ENCODE data around the gene MPRIP. TPM values are rescaled to one million over a fixed set of nuclear protein-coding genes. Genes with fewer than 3 reads are reported as not detected.

MPRIP gene
- total RNA-seq, 1 experiment from 2014 or later, result 199 TPM

DNA sequence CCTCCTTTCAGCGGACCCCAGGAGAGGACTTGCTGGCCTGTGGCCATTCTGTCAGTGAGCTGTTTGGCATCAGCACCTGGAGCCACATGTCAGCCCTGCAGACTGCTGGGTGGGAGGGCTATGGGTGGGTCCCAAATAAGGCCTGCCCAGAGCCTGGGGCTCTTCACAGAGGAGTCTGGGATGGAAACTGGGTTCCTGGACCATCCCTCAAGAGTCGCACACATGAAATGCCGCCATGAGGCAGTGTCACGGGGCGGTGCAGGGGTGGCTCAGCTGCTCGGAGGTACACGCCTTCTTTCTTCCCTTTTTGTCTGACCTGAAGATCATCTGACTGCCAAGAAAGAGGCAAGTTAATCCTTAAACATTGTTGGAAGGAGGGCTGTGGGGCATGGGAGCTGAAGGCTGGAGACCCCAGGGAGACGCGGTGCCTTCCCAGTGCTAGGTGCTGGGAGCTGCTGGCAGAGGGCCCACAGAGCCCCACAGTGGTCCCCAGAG lies 14.8 kb downstream of the MPRIP start:
- H3K4me3 ChIP-seq, result no peak overlapping the region
- no peak for DNase-seq (ENCODE audit: low read depth in 1 of 2, low spot score in 2 of 2)
- H3K9me3 ChIP-seq (replicated peaks), result no peaks in the 10 kb centered on the region
- H3K4me1 ChIP-seq (replicated peaks), result peaks cover 70% of the 10 kb centered on the region
- H3K27me3 ChIP-seq (replicated peaks), result no peaks in the 10 kb centered on the region
- H3K36me3 ChIP-seq, result peaks cover 80% of the 10 kb centered on the region
- peak overlapping the region; percentile 92; the same call in 1 of the 2 replicates for H3K27ac ChIP-seq

GRCh38 chr17:17058304-17058703 lies 16.0 kb downstream of the MPRIP start:
- Histone ChIP-seq H3K4me3 (no peak overlapping the region), H3K9me3 (replicated peaks) (no peaks in the 10 kb centered on the region), H3K36me3 (peaks cover 81% of the 10 kb centered on the region), H3K27ac (no peak overlapping the region), H3K27me3 (replicated peaks) (no peaks in the 10 kb centered on the region), H3K4me1 (replicated peaks) (peaks cover 70% of the 10 kb centered on the region)
- no peak for DNase-seq (ENCODE audit: low read depth in 1 of 2, low spot score in 2 of 2)

GRCh38 chr17:17059301-17059890 lies 17.1 kb downstream of the MPRIP start:
- Histone ChIP-seq H3K27me3 (replicated peaks) (no peaks in the 10 kb centered on the region), H3K4me3 (no peak overlapping the region), H3K9me3 (replicated peaks) (no peaks in the 10 kb centered on the region), H3K27ac (no peak overlapping the region), H3K36me3 (peaks cover 78% of the 10 kb centered on the region), H3K4me1 (replicated peaks) (peaks cover 70% of the 10 kb centered on the region)
- DNase-seq (ENCODE audit: low read depth in 1 of 2, low spot score in 2 of 2), result no peak

DNA sequence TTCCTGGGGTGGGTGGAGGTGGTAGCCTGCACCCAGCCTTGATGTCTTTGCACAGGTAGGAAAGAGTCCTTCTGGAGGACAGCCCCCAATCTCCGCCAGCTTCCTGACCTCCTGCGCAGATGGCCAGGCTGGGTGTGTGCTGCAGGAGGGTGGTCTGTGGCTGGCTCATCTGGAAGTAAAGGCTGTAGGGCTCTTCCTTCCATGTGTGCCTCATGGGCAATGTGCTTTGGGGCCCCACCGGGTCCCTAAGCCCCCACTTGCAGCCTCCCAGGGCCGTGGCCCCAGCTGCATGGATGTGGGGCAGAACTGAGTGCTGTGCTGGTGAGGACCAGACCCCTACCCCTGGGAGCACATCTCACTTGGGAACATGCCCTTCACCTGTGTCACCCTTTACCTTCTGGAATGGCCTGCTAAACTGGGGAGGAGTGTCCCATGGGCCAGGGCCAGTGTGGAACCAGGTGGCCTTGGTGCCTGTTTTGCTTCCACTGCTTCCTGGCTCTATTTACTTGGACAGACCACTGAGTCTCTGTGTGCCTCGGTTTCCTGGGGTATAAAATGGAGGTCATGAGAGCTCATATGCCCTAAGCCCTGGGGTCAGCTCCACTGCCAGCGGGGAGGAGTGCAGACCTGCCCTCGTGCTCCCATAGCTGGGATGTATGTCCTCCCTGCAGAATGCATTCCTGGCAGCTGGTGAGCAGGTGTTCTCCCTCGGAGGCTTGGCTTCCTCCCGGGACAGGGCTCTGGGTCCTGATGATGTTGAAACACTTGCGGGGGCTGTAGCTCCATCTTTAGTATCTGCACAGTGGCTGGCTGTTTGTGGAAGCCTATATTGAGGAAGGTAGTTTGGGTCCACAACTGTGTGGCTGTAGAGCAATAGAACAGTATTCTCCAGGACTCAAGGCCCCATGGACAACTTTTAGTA lies 18.0 kb downstream of the MPRIP start:
- no peak for DNase-seq (ENCODE audit: low read depth in 1 of 2, low spot score in 2 of 2)
- no peak overlapping the region for H3K4me3 ChIP-seq
- H3K9me3 ChIP-seq (replicated peaks), result no peaks in the 10 kb centered on the region
- no peak overlapping the region for H3K27ac ChIP-seq
- H3K36me3 ChIP-seq, result peaks cover 83% of the 10 kb centered on the region
- H3K4me1 ChIP-seq (replicated peaks), result peaks cover 66% of the 10 kb centered on the region
- H3K27me3 ChIP-seq (replicated peaks), result no peaks in the 10 kb centered on the region

DNA sequence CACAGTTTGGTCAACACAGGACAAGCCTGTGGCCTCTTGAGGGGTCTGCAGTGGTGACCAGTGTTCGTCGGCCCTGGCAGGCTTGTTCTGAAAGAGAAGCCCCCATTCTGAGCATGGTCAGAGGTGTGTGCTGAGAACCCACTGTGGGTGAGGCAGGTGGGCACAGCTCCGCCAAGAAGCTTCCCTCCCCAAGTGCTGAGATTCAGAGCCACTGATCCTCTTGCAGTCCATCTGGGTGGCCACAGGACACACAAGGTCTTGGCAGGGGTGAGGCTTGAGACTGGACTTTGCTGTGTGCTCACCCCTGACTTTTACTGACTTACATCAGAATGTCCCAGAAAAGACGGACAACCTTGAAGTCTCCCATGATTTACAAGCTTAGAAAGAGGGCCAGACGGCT lies 18.7 kb downstream of the MPRIP start:
- H3K27me3 ChIP-seq (replicated peaks), result no peaks in the 10 kb centered on the region
- H3K4me1 ChIP-seq (replicated peaks), result peaks cover 60% of the 10 kb centered on the region
- peaks cover 87% of the 10 kb centered on the region for H3K36me3 ChIP-seq
- H3K4me3 ChIP-seq, result no peak overlapping the region
- H3K9me3 ChIP-seq (replicated peaks), result no peaks in the 10 kb centered on the region
- no peak for DNase-seq (ENCODE audit: low read depth in 1 of 2, low spot score in 2 of 2)
- no peak overlapping the region for H3K27ac ChIP-seq

DNA sequence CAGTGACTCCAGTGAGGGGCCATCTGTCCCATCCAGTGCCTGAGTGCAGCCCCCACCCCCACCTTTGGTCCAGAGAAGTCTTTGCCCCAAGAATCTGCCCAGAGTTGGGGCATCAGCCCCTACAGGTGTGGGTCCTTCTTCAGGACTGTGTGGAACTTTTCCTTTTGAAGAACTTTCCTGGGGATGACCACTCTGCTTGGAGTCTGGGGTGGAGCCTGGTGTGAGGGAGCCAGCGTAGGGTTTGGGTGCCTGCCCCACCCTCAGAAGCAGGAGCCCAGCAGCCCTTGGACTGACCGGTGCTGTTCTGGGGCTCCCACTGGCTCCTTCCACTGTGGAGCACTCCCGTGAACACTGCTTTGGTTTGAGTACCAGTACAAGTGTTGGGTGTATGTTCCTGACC lies 19.3 kb downstream of the MPRIP start:
- no peaks in the 10 kb centered on the region for H3K9me3 ChIP-seq (replicated peaks)
- no peak overlapping the region for H3K27ac ChIP-seq
- DNase-seq (ENCODE audit: low read depth in 1 of 2, low spot score in 2 of 2), result no peak
- H3K4me3 ChIP-seq, result no peak overlapping the region
- H3K4me1 ChIP-seq (replicated peaks), result peaks cover 54% of the 10 kb centered on the region
- H3K36me3 ChIP-seq, result peaks cover 88% of the 10 kb centered on the region
- H3K27me3 ChIP-seq (replicated peaks), result no peaks in the 10 kb centered on the region

DNA sequence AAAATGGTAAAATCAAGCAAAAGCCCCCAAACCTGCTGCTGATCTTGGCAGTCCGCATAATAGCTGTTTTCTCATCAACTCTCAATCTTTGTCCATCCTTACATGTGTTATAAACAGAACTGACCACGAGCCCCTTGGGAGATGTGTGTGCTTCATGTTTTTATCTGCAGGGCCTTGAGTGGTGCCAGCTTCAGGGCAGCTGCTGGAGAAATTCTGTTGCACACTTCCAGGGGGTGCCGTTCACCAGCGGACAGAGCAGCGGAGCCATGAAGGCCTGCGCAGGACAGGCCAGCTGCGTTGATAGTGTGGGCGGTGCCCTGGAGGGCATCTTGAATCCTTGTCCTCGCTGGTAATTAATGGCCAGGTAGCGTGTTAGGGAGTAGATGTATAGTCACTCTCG lies 20.1 kb downstream of the MPRIP start:
- H3K36me3 ChIP-seq, result peaks cover 86% of the 10 kb centered on the region
- H3K27me3 ChIP-seq (replicated peaks), result no peaks in the 10 kb centered on the region
- no peak overlapping the region for H3K27ac ChIP-seq
- no peak overlapping the region for H3K4me3 ChIP-seq
- H3K9me3 ChIP-seq (replicated peaks), result no peaks in the 10 kb centered on the region
- no peak for DNase-seq (ENCODE audit: low read depth in 1 of 2, low spot score in 2 of 2)
- peaks cover 51% of the 10 kb centered on the region for H3K4me1 ChIP-seq (replicated peaks)

DNA sequence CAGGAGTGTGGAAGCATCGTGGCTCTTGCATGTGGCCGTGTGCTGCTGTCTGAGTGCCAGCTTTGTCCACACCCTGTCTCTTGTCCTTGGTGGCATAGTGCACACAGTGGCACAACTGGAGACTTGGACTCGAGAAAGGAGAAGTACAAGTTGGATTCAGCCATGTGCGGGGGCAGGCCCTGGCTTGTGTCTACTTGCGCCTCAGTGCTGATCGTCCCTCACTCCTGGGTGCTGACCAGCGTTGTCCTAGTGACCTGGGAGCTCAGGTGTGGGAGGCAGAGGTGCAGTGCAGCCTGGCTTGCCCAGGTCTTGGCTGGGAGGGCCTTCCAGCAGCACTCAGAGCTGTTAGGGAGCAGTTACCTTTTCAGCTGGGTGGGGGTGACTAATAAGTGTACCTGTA lies 20.6 kb downstream of the MPRIP start:
- no peaks in the 10 kb centered on the region for H3K27me3 ChIP-seq (replicated peaks)
- no peak overlapping the region for H3K4me3 ChIP-seq
- H3K27ac ChIP-seq, result no peak overlapping the region
- H3K4me1 ChIP-seq (replicated peaks), result peaks cover 51% of the 10 kb centered on the region
- H3K9me3 ChIP-seq (replicated peaks), result no peaks in the 10 kb centered on the region
- no peak for DNase-seq (ENCODE audit: low read depth in 1 of 2, low spot score in 2 of 2)
- H3K36me3 ChIP-seq, result peaks cover 81% of the 10 kb centered on the region

GRCh38 chr17:17063546-17064122 lies 21.4 kb downstream of the MPRIP start:
- peaks cover 73% of the 10 kb centered on the region for H3K36me3 ChIP-seq
- no peaks in the 10 kb centered on the region for H3K27me3 ChIP-seq (replicated peaks)
- no peak overlapping the region for H3K4me3 ChIP-seq
- H3K4me1 ChIP-seq (replicated peaks), result peaks cover 51% of the 10 kb centered on the region
- DNase-seq (ENCODE audit: low read depth in 1 of 2, low spot score in 2 of 2), result peak; percentile 70 to 82
- H3K27ac ChIP-seq, result no peak overlapping the region
- no peaks in the 10 kb centered on the region for H3K9me3 ChIP-seq (replicated peaks)

DNA sequence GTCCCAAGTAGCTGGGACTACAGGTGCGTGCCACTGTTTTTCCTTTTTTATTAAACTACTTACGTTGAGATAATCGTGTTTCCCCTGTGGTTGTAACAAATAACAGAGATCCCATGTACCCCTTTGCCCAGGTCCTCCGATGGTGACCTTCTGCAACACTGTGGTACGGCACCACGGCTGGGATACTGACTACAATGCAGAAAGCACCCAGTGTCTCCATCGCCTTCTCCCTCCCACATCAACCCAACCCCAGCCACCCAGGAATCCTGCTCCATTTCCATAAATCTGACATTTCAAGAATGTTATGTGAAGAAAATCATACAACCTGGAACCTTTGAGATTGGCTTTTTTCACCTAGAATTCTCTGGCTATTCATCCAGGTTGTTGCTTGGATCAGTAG lies 22.1 kb downstream of the MPRIP start:
- no peak overlapping the region for H3K4me3 ChIP-seq
- no peaks in the 10 kb centered on the region for H3K27me3 ChIP-seq (replicated peaks)
- H3K27ac ChIP-seq, result no peak overlapping the region
- DNase-seq (ENCODE audit: low read depth in 1 of 2, low spot score in 2 of 2), result no peak
- peaks cover 51% of the 10 kb centered on the region for H3K4me1 ChIP-seq (replicated peaks)
- H3K36me3 ChIP-seq, result peaks cover 66% of the 10 kb centered on the region
- H3K9me3 ChIP-seq (replicated peaks), result no peaks in the 10 kb centered on the region

- Histone ChIP-seq H3K27ac (no peak overlapping the region), H3K36me3 (peaks cover 63% of the 10 kb centered on the region), H3K9me3 (replicated peaks) (no peaks in the 10 kb centered on the region), H3K4me1 (replicated peaks) (peaks cover 48% of the 10 kb centered on the region), H3K27me3 (replicated peaks) (no peaks in the 10 kb centered on the region), H3K4me3 (no peak overlapping the region)
- DNase-seq (ENCODE audit: low read depth in 1 of 2, low spot score in 2 of 2), result no peak
These were observed 23.8 kb downstream of the MPRIP start for GRCh38 chr17:17066021-17066420.

GRCh38 chr17:17067257-17067656 lies 25.0 kb downstream of the MPRIP start:
- no peak for DNase-seq (ENCODE audit: low read depth in 1 of 2, low spot score in 2 of 2)
- Histone ChIP-seq H3K9me3 (replicated peaks) (no peaks in the 10 kb centered on the region), H3K4me1 (replicated peaks) (peaks cover 42% of the 10 kb centered on the region), H3K4me3 (no peak overlapping the region), H3K27ac (no peak overlapping the region), H3K36me3 (peaks cover 63% of the 10 kb centered on the region), H3K27me3 (replicated peaks) (no peaks in the 10 kb centered on the region)

- no peak overlapping the region for H3K27ac ChIP-seq
- no peaks in the 10 kb centered on the region for H3K27me3 ChIP-seq (replicated peaks)
- H3K4me1 ChIP-seq (replicated peaks), result peaks cover 28% of the 10 kb centered on the region
- peaks cover 66% of the 10 kb centered on the region for H3K36me3 ChIP-seq
- H3K4me3 ChIP-seq, result no peak overlapping the region
- no peak for DNase-seq (ENCODE audit: low read depth in 1 of 2, low spot score in 2 of 2)
- H3K9me3 ChIP-seq (replicated peaks), result no peaks in the 10 kb centered on the region
These were observed 27.6 kb downstream of the MPRIP start for GRCh38 chr17:17069849-17070248.

GRCh38 chr17:17070931-17071330 lies 28.7 kb downstream of the MPRIP start:
- H3K4me1 ChIP-seq (replicated peaks), result peaks cover 28% of the 10 kb centered on the region
- H3K4me3 ChIP-seq, result no peak overlapping the region
- H3K27me3 ChIP-seq (replicated peaks), result no peaks in the 10 kb centered on the region
- no peaks in the 10 kb centered on the region for H3K9me3 ChIP-seq (replicated peaks)
- H3K27ac ChIP-seq, result no peak overlapping the region
- peaks cover 69% of the 10 kb centered on the region for H3K36me3 ChIP-seq
- DNase-seq (ENCODE audit: low read depth in 1 of 2, low spot score in 2 of 2), result no peak

Data from SJSA1 (cell line).